Subcutaneous preadipocyte (primary cell): ENCODE measurements around the gene CFAP68. TPM values are rescaled to one million over a fixed set of nuclear protein-coding genes. Genes with fewer than 3 reads are reported as not detected.

Experiments used
- small RNA-seq: library from RNA; depleted of rRNA; stranded (forward); fragments of <200 nt; gene quantifications from one replicate; pipeline ENCODE3, GENCODE V24; 2012
- total RNA-seq: library from RNA; depleted of rRNA; stranded (reverse); fragments of >200 nt; gene quantifications from 2 replicates; pipeline ENCODE4 v1.2.3, GENCODE V29; 2012

Gene CFAP68, protein sequence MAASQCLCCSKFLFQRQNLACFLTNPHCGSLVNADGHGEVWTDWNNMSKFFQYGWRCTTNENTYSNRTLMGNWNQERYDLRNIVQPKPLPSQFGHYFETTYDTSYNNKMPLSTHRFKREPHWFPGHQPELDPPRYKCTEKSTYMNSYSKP
- 8.6 and 13.2 TPM in 2 replicates for total RNA-seq

DNA sequence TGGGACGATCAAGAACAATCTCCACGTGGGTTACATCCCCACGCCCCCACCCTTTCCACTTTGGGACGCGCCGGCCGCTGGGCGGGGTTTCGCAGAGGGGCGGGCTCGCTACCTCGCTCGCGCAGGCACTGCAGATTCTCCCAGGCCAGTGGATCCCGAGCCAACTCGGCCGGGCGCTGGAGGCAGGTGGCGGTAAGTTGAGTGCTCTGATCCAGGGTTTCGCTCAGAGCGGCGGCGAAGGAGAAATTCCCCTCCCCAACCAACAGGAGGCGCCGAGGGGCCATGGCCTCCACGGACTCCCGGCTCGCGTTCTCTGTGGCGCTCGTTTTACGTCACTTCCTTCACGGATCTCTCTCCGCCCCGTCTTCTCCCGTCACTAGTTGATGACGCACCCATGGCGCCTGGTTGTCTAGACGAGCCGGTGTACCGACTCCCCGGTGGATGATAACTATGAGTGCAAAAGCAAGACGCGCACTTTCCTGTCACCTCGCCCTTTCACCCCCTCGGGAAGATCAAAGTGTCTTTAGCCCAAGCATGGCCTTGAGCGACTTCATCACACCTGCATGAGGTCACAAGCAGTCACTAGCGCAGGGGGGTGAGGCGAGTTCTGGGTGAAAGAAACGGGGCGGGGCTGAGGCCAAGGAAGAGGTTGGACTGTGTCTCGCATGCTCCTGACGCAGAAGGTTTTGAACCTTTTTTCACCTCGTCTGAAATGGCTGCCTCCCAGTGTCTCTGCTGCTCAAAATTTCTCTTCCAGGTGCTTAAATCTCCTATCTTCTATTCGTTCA, at the start of gene CFAP68, which contains the start of gene FDXACB1:
CFAP68 (plus strand) TSS at position 693 of the 788 bp plus-strand sequence; CDS start at position 713, 20 bp downstream.
FDXACB1 (minus strand) TSS at position 317 of the 788 bp plus-strand sequence; CDS start at position 284, 33 bp downstream.

DNA sequence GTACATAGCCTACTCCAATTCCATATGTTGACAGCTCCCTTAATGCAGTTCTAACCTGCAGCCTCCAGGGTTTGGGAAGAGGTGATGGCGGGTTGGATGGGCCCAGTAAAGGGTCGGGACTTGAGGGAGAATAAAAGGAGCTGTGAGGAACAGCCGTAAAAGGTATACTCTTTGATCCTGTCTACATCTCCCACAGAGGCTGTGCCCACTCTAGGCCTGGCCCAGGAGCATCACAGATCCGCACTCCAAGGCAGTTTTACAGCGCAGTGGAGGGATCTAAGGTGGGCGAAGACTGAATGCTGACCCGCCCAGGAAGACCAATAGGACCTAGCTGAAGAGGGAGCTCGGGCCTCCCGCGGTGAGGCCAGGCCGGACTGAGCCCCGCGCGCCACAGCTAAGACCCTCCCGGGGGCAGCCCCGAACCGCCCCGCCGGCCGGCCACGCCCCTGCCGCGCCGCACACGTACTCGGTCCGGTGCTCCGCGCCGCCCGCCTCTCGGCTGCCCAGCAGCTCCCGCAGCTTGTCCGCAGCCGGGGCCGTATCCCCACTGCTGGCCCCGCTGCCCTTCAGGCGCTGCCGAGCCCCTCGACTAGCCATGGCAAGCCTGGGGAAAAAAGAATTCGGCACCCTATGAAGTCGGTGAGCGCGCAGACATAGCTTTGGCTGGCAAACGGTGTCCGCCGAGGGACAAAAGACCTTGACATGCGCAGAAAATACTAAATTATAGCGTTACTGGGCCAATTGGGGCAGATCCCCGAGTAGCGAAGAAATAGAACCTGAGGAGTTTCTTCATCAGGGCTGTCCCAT, 8.3 kb upstream of the CFAP68 start, which contains the start of gene ALG9:
ALG9 (minus strand) TSS at position 696 of the 807 bp plus-strand sequence; CDS start at position 597, 99 bp downstream.

DNA sequence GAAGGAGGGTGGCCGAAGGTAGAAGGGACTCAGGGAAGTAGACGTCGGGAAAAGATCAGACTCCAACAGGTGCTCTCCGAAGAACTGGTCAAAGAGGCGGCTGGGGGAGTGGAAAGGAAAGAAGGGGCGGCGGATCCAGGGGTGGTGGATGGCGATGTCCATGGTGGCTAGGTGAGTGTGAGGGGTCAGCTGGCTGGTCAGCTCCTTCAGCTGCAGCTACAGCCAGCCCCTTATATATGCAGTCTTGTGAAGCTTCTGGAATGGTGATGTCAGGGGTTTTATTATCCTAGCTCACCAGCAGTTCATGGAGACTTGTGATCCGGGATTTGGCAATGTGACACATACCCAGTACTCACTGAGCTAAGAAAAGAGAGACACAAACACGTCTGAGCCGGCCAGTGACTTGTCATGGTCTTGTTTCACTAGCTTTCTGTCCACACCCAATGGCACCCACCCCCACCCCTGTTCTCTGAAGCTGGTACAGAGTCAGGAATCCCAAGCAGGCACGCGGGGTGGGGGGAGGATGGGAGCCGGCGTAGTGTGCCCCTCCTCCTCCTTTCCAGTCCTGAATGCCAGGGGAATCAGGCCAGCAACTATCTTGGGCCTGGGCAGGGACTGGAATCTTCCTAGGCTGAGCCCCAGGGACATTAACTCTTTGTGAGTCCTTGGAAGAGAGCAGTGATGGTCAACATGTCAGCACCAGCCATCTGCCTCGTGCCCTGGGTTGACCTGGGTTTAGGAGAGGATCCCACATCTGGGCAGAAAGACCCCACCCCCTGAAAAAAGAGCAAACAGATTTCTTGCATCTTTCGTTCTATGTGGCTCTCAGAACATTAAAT, 32.4 kb downstream of the CFAP68 start, which contains the start of gene CRYAB:
CRYAB (minus strand) TSS at position 208 of the 839 bp plus-strand sequence; CDS start at position 162, 46 bp downstream.

DNA sequence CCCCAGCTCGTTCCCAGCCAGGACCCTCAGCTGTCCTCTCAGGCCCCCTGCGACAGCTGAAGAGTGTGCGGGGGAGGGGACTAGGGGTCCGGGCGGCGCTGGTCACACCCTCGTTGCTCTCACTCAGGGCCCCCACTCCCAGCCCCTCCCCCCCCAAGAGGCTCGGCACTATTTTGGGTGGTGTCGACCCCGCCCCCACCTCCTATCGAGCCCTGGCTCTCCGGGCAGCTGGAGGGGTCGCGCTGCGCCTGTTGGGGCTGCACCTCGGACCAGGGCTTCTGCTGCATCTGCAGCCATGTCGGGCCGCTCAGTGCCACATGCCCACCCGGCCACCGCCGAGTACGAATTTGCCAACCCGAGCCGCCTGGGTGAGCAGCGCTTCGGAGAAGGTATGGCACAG, 33.2 kb downstream of the CFAP68 start, which contains the start of gene HSPB2:
HSPB2 (plus strand) TSS at position 200 of the 400 bp plus-strand sequence; CDS start at position 296, 96 bp downstream.

DNA sequence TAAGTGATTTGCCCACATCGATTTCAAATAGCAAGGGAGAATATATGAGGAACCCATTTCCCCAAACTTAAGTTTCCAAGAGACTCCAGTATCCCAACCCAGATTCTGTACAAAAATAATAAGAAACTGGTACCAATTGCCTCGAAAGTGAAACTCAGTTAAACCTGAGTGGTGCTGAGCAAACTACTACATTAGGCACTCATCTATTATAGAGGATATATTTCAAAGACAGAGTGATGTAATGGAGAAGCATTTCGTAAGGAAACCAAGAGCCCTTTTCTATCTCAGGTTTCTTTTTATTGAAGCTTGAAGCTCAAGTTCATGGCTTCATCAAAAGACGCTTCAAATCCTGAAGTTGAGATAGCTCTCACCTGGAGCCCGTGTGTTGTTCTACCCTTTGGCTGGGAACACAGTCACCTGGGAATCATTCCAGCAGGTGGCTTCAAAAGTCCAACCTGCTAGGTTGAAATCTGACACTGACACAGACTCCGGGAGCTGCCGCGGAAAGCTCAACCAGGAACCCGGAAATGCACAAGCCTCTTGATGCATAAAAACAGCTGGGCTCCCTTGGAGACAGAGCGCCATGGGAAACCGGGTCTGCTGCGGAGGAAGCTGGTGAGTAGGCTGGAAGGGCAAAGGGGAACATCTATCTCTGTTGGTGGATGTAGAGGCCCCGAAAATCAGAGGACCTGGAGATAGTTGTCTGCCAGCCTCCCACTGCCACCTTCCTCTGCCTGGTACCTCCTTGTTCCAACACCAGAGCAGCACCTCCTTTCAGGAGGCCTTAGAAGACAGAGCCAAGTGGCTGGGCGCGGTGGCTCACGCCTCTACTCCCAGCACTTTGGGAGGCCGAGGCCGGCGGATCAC, 39.3 kb downstream of the CFAP68 start, which contains the start of gene C11orf52:
C11orf52 (plus strand) TSS at position 524 of the 867 bp plus-strand sequence; CDS start at position 584, 60 bp downstream.

Small RNAs within 50 kb of the gene (small RNA-seq; reads per million reads assigned to genes)
- gene C11orf52, result not detected
- not detected for gene GNG5P3
- not detected for gene RNA5SP351
- not detected for gene RPL37AP8

Other genes starting within 250 kb of the CFAP68 start
- 20.2 and 34.8 TPM in 2 replicates for gene PPP2R1B, start 113.2 kb upstream of the CFAP68 start, total RNA-seq
- gene ALG9, start 8.0 kb upstream of the CFAP68 start, total RNA-seq, result 23.5 and 36.6 TPM in 2 replicates
- 2.6 and 4.9 TPM in 2 replicates for gene FDXACB1, start 376 bp upstream of the CFAP68 start, total RNA-seq
- 6.5 and 29.8 TPM in 2 replicates for gene CRYAB, start 32.2 kb downstream of the CFAP68 start, total RNA-seq
- gene HSPB2, start 33.2 kb downstream of the CFAP68 start, total RNA-seq, result 0.20 and 0.73 TPM in 2 replicates
- gene C11orf52, start 39.4 kb downstream of the CFAP68 start, total RNA-seq, result 0.37 TPM in 1 of 2 replicates, not detected in the other
- gene DIXDC1, start 57.8 kb downstream of the CFAP68 start, total RNA-seq, result 10.2 and 13.6 TPM in 2 replicates
- 47.4 and 69.0 TPM in 2 replicates for gene DLAT, start 145.9 kb downstream of the CFAP68 start, total RNA-seq
- gene PIH1D2, start 194.5 kb downstream of the CFAP68 start, total RNA-seq, result 2.2 TPM in 2 replicates
- 19.5 and 21.3 TPM in 2 replicates for gene NKAPD1, start 194.8 kb downstream of the CFAP68 start, total RNA-seq
- gene TIMM8B, start 207.2 kb downstream of the CFAP68 start, total RNA-seq, result 55.9 and 73.5 TPM in 2 replicates
- 128 and 148 TPM in 2 replicates for gene SDHD, start 207.3 kb downstream of the CFAP68 start, total RNA-seq